Large intestine (tissue), 3 donors: ENCODE data around the gene TSTD2. TPM values are rescaled to one million over a fixed set of nuclear protein-coding genes. Genes with fewer than 3 reads are reported as not detected.
A peak's percentile ranks its signal among the peaks of the same experiment; 100 is the strongest.

Source experiments
- DNase-seq, 2 donors: peaks; one replicate each; pipeline versions ENCODE4 v3.0.0 to v3.0.0-alpha.2; 2013
- H3K27ac ChIP-seq: one replicate; pipeline ENCODE4 v1.5.1; 2013; ENCODE audit warnings: low read length
- H3K27me3 ChIP-seq: 2 replicates; pipeline ENCODE4 v1.6.1; 2013; ENCODE audit warnings: low read length; ENCODE audit not compliant: control insufficient read depth, insufficient read depth
- H3K36me3 ChIP-seq: 2 replicates; pipeline ENCODE4 v1.6.1; 2013; ENCODE audit warnings: low read length; ENCODE audit not compliant: control insufficient read depth, insufficient read depth
- H3K4me1 ChIP-seq: one replicate; pipeline ENCODE4 v1.6.1; 2013; ENCODE audit warnings: low read length; ENCODE audit not compliant: control insufficient read depth, insufficient read depth
- H3K4me3 ChIP-seq: one replicate; pipeline ENCODE4 v1.5.1; 2013; ENCODE audit warnings: low read length
- H3K9me3 ChIP-seq: one replicate; pipeline ENCODE4 v1.6.1; 2013; ENCODE audit warnings: mild to moderate bottlenecking, low read depth, low read length, moderate library complexity; ENCODE audit not compliant: control insufficient read depth
- WGBS: methylation state at CpG from one replicate; pipeline ENCODE4 v1.1.5; 2013; ENCODE audit warnings: low lambda C conversion rate; ENCODE audit not compliant: insufficient coverage; 5-methylcytosine and 5-hydroxymethylcytosine counted together
- polyA plus RNA-seq: library from polyadenylated mRNA; unstranded; fragments of 120-200 nt; gene quantifications from one replicate; pipeline ENCODE4 v1.2.1, GENCODE V29; 2013

The TSTD2 gene
- polyA plus RNA-seq, 1 donor, result 21.2 TPM

DNA sequence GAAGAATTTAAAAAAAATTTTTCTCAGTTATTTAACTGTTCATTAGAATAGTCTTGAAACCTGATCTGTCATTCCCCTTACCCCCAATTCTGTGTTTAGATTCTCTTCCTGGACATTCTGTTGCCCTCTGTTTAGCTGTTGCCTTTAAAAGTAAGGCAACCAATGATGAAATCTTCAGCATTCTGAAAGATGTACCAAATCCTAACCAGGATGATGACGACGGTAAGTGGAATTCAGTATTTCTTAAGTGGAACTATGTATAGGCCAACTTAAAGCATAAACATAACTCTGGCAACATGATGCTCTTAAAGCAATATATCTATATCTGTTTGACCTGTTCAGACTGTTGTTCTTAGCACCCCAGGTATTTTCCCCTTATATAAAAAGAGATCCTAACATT is 27.7 kb upstream of the TSTD2 start:
- H3K4me3 ChIP-seq, result no peak overlapping the region
- no peaks in the 10 kb centered on the region for H3K27me3 ChIP-seq
- whole genome bisulfite sequencing, result no CpG with 5 or more reads among the region's 2 CpGs
- no peaks in the 10 kb centered on the region for H3K9me3 ChIP-seq
- H3K4me1 ChIP-seq, result no peaks in the 10 kb centered on the region
- H3K27ac ChIP-seq, result no peak overlapping the region
- DNase-seq, result no peak
- H3K36me3 ChIP-seq, result peaks cover 73% of the 10 kb centered on the region

DNA sequence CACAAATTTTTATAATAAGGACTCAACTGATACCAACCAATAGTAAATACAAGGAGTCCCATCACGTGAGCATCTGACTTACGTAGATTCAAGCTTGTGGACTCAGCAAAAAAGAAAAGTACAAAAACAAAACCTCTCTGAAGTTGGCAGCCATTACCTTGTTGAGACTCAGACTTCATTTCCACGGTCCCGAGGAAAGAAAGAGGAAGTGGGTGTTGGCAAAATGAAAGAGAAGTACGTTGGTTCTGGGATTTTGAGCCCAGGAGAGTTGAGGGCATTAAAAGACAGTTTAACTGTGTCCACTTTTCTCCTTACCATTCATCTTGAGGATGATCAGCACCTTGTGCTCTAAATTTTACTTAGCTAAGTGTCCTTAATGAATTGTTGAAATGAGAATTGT is 27.2 kb upstream of the TSTD2 start:
- peaks cover 74% of the 10 kb centered on the region for H3K36me3 ChIP-seq
- no peak for DNase-seq
- no peak overlapping the region for H3K4me3 ChIP-seq
- H3K27me3 ChIP-seq, result no peaks in the 10 kb centered on the region
- no peaks in the 10 kb centered on the region for H3K9me3 ChIP-seq
- 70% methylated on average over 2 of the region's 5 CpGs for WGBS
- H3K27ac ChIP-seq, result no peak overlapping the region
- no peaks in the 10 kb centered on the region for H3K4me1 ChIP-seq

DNA sequence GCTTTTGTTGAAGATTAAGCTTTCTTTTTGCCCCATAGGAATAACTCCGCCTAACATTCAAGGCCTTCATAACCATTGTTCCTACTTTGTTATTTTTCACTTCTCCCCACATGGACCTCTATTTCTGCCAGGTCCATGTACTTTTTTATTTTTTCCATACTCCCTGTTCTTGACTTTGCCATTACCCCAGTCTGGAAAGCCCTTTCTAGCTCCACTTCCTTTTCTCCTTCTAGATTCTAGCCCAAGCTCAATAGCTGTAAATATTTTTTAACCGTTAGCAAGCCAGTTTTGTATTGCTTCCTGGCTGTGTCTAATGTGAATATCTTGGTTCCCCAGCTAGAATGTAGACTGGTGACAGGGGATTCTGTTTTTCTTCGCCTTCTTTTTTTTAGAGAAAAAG is 26.6 kb upstream of the TSTD2 start:
- Histone ChIP-seq H3K4me3 (no peak overlapping the region), H3K4me1 (no peaks in the 10 kb centered on the region), H3K27ac (no peak overlapping the region), H3K9me3 (no peaks in the 10 kb centered on the region), H3K36me3 (peaks cover 72% of the 10 kb centered on the region), H3K27me3 (no peaks in the 10 kb centered on the region)
- 100% methylated on average over 1 of the region's 3 CpGs for WGBS
- DNase-seq, result no peak

DNA sequence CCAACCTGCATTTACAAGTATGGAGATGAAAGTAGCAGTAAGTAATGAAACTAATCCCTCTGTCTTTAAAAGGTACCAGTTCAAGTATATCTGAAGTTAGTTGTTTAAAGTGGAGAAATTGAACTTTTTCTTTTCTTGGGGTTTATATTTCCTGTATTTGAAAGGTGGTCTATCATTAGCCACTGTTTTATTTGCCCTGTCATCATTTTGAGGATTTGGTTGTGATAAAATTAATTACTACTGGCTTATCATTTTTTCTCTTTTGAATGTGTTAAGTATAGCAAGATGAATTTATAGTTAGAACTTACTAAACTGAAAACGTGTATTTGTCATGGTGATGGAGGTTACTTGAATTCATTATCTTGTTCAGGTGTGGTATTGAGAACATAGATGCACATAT is 25.5 kb upstream of the TSTD2 start:
- WGBS, result 100% methylated on average over 1 of the region's 1 CpG

DNA sequence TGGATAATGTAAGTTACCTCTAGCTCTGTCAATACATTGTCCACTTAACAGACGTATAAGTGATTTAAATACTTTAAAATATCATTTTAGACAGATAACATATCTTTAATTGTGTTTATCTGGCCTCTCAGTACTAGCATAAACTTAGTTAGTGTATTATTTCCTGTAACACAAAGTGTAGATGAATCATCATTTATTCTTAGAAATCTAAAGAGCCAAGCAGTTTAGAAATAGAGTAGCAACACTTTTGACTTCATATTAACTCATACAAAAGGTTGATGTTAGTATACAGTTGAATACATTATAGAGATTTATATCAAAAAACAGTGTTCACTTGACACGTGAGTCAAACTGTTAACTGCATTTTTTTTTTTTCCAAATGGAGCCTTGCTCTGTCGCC is 18.5 kb upstream of the TSTD2 start:
- Histone ChIP-seq H3K36me3 (peaks cover 55% of the 10 kb centered on the region), H3K9me3 (no peaks in the 10 kb centered on the region), H3K27me3 (no peaks in the 10 kb centered on the region), H3K4me1 (no peaks in the 10 kb centered on the region), H3K27ac (no peak overlapping the region), H3K4me3 (no peak overlapping the region)
- WGBS, result no CpG with 5 or more reads among the region's 3 CpGs
- no peak for DNase-seq

More for the DNA sequence above, 25.5 kb upstream of the TSTD2 start:
- H3K9me3 ChIP-seq, result no peaks in the 10 kb centered on the region
- H3K36me3 ChIP-seq, result peaks cover 69% of the 10 kb centered on the region
- H3K27ac ChIP-seq, result no peak overlapping the region
- no peak for DNase-seq
- no peaks in the 10 kb centered on the region for H3K4me1 ChIP-seq
- no peak overlapping the region for H3K4me3 ChIP-seq
- no peaks in the 10 kb centered on the region for H3K27me3 ChIP-seq

DNA sequence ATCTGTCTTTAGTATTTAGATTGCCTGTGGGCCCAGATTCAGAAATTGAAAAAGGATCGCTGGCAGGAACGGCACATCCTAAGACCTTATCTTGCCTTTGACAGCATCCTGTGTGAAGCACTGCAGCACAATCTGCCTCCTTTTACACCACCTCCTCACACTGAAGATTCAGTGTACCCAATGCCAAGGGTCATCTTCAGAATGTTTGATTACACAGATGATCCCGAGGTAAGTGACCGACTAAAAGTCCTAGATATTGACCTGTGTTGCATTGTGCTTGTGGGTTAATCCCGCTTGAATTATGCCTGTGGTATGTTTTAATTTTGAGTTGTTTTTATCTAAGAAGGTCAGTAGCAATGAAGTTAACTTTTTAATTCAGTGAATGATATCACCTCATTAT is 14.8 kb upstream of the TSTD2 start:
- H3K9me3 ChIP-seq, result no peaks in the 10 kb centered on the region
- no peak overlapping the region for H3K4me3 ChIP-seq
- no peak overlapping the region for H3K27ac ChIP-seq
- no peak for DNase-seq
- peaks cover 57% of the 10 kb centered on the region for H3K36me3 ChIP-seq
- H3K27me3 ChIP-seq, result no peaks in the 10 kb centered on the region
- no peaks in the 10 kb centered on the region for H3K4me1 ChIP-seq
- WGBS, result 100% methylated on average over 3 of the region's 5 CpGs

DNA sequence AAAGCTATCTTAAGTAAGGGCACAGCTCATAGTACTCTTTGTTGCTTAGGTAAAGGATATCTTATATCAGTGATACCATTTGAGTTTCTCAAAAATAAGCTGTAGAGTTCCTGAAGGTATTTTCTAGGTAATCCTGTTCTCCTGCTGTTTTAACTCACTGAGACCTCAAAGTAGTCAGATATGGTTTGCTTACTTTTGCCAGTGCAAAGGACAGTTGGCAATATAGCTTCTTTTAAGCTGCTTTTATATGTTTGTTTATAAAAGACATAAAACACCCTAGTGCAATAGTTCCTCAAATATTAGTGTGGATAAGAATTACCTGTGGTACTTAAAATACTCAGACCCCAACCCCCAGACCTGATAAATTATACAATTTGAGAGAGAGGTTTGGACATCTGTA is 12.6 kb upstream of the TSTD2 start:
- Histone ChIP-seq H3K27ac (no peak overlapping the region), H3K4me1 (no peaks in the 10 kb centered on the region), H3K4me3 (no peak overlapping the region), H3K9me3 (no peaks in the 10 kb centered on the region), H3K27me3 (no peaks in the 10 kb centered on the region), H3K36me3 (peaks cover 47% of the 10 kb centered on the region)
- DNase-seq, result no peak

DNA sequence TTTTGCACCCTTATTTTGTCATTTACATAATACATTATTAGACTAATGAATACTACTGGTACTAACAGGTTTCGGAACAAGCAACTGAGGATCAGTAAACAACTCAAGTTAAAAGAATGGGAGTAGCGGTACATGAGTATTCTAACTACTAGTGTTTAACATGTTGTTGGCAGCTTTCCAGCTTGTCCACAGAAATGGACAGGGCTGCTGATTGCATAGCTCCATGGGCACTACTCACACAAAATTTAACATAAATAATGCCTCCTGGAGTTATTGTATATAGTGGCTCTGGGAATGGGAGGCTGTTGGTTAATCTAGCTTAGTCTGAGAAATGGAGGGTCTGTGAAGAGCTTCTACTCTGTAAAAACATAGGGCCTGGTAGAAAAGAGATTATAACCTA is 7.2 kb upstream of the TSTD2 start:
- no peak overlapping the region for H3K4me3 ChIP-seq
- no peaks in the 10 kb centered on the region for H3K4me1 ChIP-seq
- no peak for DNase-seq
- H3K27ac ChIP-seq, result no peak overlapping the region
- H3K9me3 ChIP-seq, result no peaks in the 10 kb centered on the region
- WGBS, result no CpG with 5 or more reads among the region's 2 CpGs
- no peaks in the 10 kb centered on the region for H3K27me3 ChIP-seq
- H3K36me3 ChIP-seq, result peaks cover 24% of the 10 kb centered on the region

DNA sequence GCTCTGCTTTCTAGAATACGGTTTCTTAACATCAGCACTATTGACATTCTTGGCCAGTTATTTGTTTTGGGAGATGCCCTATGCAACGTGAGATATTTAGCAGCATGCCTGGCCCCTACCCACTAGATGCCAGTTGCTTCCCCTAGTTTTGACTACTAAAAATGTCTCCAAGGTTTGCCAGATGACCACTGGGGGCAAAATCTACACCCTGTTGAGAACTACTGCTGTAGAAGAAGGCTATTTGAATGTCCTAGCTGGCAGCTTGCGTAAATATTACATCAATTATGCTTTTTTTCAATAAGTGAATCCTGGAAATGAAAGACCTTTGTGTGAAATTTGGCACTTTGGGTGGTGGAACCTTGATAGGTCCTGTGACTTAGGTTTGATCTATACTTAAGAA is 5.5 kb upstream of the TSTD2 start:
- H3K36me3 ChIP-seq, result peaks cover 11% of the 10 kb centered on the region
- H3K4me1 ChIP-seq, result no peaks in the 10 kb centered on the region
- no CpG with 5 or more reads among the region's 3 CpGs for WGBS
- no peak overlapping the region for H3K27ac ChIP-seq
- no peaks in the 10 kb centered on the region for H3K9me3 ChIP-seq
- no peaks in the 10 kb centered on the region for H3K27me3 ChIP-seq
- no peak overlapping the region for H3K4me3 ChIP-seq
- no peak for DNase-seq

DNA sequence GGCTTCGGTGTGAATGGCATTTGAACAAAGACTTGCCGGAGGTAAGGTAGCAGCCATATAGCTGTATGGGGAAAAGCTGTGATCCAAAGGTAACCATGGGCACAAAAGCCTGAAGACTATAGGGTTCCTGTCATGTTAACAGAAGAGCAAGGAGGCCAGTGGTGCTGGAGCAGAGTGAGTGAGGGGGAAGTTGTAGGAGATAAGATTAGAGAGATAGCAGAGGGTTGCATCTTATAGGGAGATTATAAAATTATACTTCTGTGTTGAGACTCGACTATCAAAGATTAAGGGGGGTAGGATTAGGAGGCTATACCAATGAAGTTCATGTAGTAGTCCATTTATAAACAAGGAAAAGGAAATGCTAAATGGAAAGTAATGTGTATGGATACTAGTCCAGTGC is 3.7 kb upstream of the TSTD2 start:
- H3K4me1 ChIP-seq, result peaks cover under 1% of the 10 kb centered on the region

DNA sequence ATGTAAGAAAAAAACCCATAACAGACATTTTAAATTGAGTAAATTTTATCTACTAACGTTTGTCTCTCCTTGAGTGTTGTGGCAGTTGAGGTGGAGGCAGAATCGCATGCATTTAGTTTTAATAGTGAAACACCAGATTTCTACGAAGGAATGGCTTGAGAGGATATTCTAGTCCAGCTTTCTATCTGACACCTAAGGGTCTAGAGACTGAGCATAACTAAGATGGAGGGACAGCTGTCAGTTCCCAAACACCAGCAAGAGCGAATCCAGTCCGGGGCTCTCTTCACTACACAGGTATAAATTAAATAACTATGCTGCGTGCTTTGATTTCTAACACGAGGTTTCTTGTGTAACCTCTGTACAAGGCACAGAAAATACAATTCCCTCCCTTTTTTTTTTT is 1.9 kb upstream of the TSTD2 start:
- DNase-seq, result no peak
- 100% methylated on average over 1 of the region's 7 CpGs for WGBS
- Histone ChIP-seq H3K27me3 (no peaks in the 10 kb centered on the region), H3K4me1 (peaks cover 4% of the 10 kb centered on the region), H3K9me3 (no peaks in the 10 kb centered on the region), H3K36me3 (peaks cover under 1% of the 10 kb centered on the region), H3K27ac (no peak overlapping the region), H3K4me3 (peak overlapping the region; percentile 94)

More for the DNA sequence above, 3.7 kb upstream of the TSTD2 start:
- Histone ChIP-seq H3K27ac (no peak overlapping the region), H3K9me3 (no peaks in the 10 kb centered on the region), H3K27me3 (no peaks in the 10 kb centered on the region), H3K4me3 (no peak overlapping the region), H3K36me3 (no peaks in the 10 kb centered on the region)
- no peak for DNase-seq
- no CpG with 5 or more reads among the region's 3 CpGs for WGBS
